ENCODE results near the gene PITX1. TPM values are rescaled to one million over a fixed set of nuclear protein-coding genes. Genes with fewer than 3 reads are reported as not detected.

The PITX1 gene
- total and polyA plus RNA-seq, 4 donors: 0.02 TPM; not detected in 3

- H3K4me1 ChIP-seq (ENCODE audit: control insufficient read depth in 4 of 4, insufficient read depth in 4 of 4, low read length in 3 of 4): peaks cover 0 to 1% (median 0%) of the 10 kb centered on the region in 4 donors
- H3K9me3 ChIP-seq (ENCODE audit: control insufficient read depth in 4 of 4, low read length in 3 of 4): no peaks in the 10 kb centered on the region
- no peak overlapping the region for H3K9ac ChIP-seq (ENCODE audit: low read depth in 1 of 2, low read length in 2 of 2)
- WGBS: 64% methylated on average over 3 of the region's 3 CpGs
- no peak for DNase-seq (ENCODE audit: low spot score)
- no peak overlapping the region for H3K4me3 ChIP-seq (ENCODE audit: low read depth in 1 of 3, low read length in 3 of 3)
- no peaks in the 10 kb centered on the region for H3K36me3 ChIP-seq (ENCODE audit: control insufficient read depth in 4 of 4, insufficient read depth in 3 of 4, low read depth in 1 of 4, low read length in 3 of 4)
- TF ChIP-seq YY1 (IDR thresholded peaks at IDR 0.05): no peak
- no peak for TF ChIP-seq FOXA2 (IDR thresholded peaks at IDR 0.05)
- no peak for TF ChIP-seq HNF4G (IDR thresholded peaks at IDR 0.05)
- no peak for TF ChIP-seq ZBTB33 (IDR thresholded peaks at IDR 0.05)
- TF ChIP-seq EGR1 (IDR thresholded peaks at IDR 0.05; ENCODE audit: low read depth in 2 of 2): no peak
- no peak for TF ChIP-seq GABPA (IDR thresholded peaks at IDR 0.05 in 1 of 2, conservative IDR thresholded peaks at IDR 0.05 in 1 of 2)
- no peak for TF ChIP-seq CTCF (IDR thresholded peaks at IDR 0.05; ENCODE audit: low read depth, low read length, missing input control)
- no peak for TF ChIP-seq REST (IDR thresholded peaks at IDR 0.05)
- no peak for TF ChIP-seq SP1 (IDR thresholded peaks at IDR 0.05)
- no peak for TF ChIP-seq RAD21 (IDR thresholded peaks at IDR 0.05)
- TF ChIP-seq JUND (IDR thresholded peaks at IDR 0.05): no peak
- H3K27ac ChIP-seq (ENCODE audit: low read depth in 1 of 2, low read length in 2 of 2): no peak overlapping the region
- H3K27me3 ChIP-seq (ENCODE audit: control insufficient read depth in 4 of 4, insufficient read depth in 4 of 4, low read length in 3 of 4): peaks cover 2 to 10% (median 7%) of the 10 kb centered on the region in 4 donors
These were observed 17.4 kb upstream of the PITX1 start for GRCh38 chr5:135051399-135051798.

- Histone ChIP-seq H3K27ac (ENCODE audit: low read depth in 1 of 2, low read length in 2 of 2) (no peak overlapping the region), H3K9ac (ENCODE audit: low read depth in 1 of 2, low read length in 2 of 2) (no peak overlapping the region), H3K36me3 (ENCODE audit: control insufficient read depth in 4 of 4, insufficient read depth in 3 of 4, low read depth in 1 of 4, low read length in 3 of 4) (no peaks in the 10 kb centered on the region), H3K9me3 (ENCODE audit: control insufficient read depth in 4 of 4, low read length in 3 of 4) (no peaks in the 10 kb centered on the region), H3K4me3 (ENCODE audit: low read depth in 1 of 3, low read length in 3 of 3) (no peak overlapping the region), H3K4me1 (ENCODE audit: control insufficient read depth in 4 of 4, insufficient read depth in 4 of 4, low read length in 3 of 4) (peaks cover 0 to 1% (median 0%) of the 10 kb centered on the region in 4 donors), H3K27me3 (ENCODE audit: control insufficient read depth in 4 of 4, insufficient read depth in 4 of 4, low read length in 3 of 4) (peaks cover 2 to 13% (median 9%) of the 10 kb centered on the region in 4 donors)
- DNase-seq (ENCODE audit: low spot score): no peak
- no peak for TF ChIP-seq HNF4G (IDR thresholded peaks at IDR 0.05)
- TF ChIP-seq GABPA (IDR thresholded peaks at IDR 0.05 in 1 of 2, conservative IDR thresholded peaks at IDR 0.05 in 1 of 2): no peak
- TF ChIP-seq SP1 (IDR thresholded peaks at IDR 0.05): no peak
- no peak for TF ChIP-seq TAF1 (conservative IDR thresholded peaks at IDR 0.05)
- no peak for TF ChIP-seq HNF4A (conservative IDR thresholded peaks at IDR 0.05)
- no peak for TF ChIP-seq ATF3 (IDR thresholded peaks at IDR 0.05)
- no peak for TF ChIP-seq RAD21 (IDR thresholded peaks at IDR 0.05)
- TF ChIP-seq MAX (IDR thresholded peaks at IDR 0.05): no peak
- no peak for TF ChIP-seq EGR1 (IDR thresholded peaks at IDR 0.05; ENCODE audit: low read depth in 2 of 2)
- no peak for TF ChIP-seq CTCF (IDR thresholded peaks at IDR 0.05; ENCODE audit: low read depth, low read length, missing input control)
- no peak for TF ChIP-seq REST (IDR thresholded peaks at IDR 0.05)
- no peak for TF ChIP-seq RXRA (IDR thresholded peaks at IDR 0.05)
- TF ChIP-seq FOXA2 (IDR thresholded peaks at IDR 0.05): no peak
- TF ChIP-seq NR2F2 (IDR thresholded peaks at IDR 0.05): no peak
- no peak for TF ChIP-seq YY1 (IDR thresholded peaks at IDR 0.05)
- 13% methylated on average over 45 of the region's 45 CpGs for WGBS
These were observed 16.3 kb upstream of the PITX1 start for GRCh38 chr5:135050244-135050767.

All from liver (tissue), 9 donors.